Inflammatory macrophage treated with lipopolysaccharide for 4 hours (primary cell): ENCODE results near the gene PLCXD1.
"Not testable (repeated sequence)": the region's sequence is repeated elsewhere in the genome, so short reads cannot be mapped to it uniquely, and the experiment has no call there.

Experiments
- DNase-seq: peaks from one replicate; pipeline ENCODE4 v3.0.0-alpha.2; 2020

Gene PLCXD1

GRCh38 chrX:281166-281999 is at the start of gene PLCXD1:
Gene PLCXD1, plus strand, starts transcription at chrX:281381. Its CDS starts 2,807 bp downstream, at chrX:284188.
- no peak for DNase-seq

GRCh38 chrX:231637-232277 is 49.4 kb upstream of the PLCXD1 start:
- DNase-seq: not testable (repeated sequence)

- DNase-seq: not testable (repeated sequence)
These were observed 48.9 kb upstream of the PLCXD1 start for GRCh38 chrX:232278-232655.

DNA sequence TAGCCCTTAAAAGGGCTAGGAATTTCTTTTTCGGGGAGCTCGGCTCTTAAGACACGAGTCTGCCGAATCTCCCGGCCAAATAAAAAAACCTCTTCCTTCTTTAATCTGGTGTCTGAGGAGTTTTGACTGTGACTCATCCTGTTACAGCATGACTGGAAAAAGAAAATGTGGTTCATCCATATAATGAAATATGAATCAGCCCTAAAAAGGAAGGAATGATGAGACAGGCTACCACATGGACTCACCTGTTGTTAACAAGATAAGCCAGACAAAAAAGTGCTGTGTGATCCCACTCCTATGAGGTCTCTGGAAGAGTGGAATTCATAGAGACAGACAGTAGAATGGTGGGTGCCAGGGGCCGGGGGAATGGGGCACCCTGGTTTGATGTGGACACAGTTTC is 45.0 kb upstream of the PLCXD1 start:
- DNase-seq: not testable (repeated sequence)

- DNase-seq: no peak
These were observed 30.2 kb upstream of the PLCXD1 start for GRCh38 chrX:250965-251364.

GRCh38 chrX:251396-252243 is 29.6 kb upstream of the PLCXD1 start:
- DNase-seq: not testable (repeated sequence)

DNA sequence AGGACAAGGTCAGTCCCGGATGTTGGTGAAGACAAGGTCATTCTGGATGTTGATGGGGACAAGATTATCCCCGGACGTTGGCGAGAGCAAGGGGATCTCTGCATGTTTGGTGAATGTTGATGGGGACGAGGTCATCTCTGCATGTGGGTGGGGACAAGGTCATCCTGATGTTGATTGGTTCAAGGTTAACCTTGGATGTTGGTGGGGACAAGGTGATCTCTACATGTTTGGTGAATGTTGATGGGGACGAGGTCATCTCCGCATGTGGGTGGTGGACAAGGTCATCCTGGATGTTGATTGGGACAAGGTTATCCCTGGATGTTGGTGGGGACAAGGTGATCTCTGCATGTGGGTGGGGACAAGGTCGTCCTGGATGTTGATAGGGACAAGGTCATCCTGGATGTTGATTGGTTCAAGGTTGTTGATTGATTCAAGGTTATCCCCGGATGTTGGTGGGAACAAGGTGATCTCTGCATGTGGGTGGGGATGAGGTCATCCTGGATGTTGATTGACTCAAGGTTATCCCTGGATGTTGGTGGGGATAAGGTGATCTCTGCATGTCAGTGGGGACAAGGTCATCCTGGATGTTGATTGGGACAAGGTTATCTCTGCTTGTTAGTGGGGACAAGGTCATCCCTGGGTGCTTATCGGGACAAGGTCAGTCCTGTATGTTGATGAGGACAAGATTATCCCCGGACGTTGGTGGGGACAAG is 28.8 kb upstream of the PLCXD1 start:
- no peak for DNase-seq

DNA sequence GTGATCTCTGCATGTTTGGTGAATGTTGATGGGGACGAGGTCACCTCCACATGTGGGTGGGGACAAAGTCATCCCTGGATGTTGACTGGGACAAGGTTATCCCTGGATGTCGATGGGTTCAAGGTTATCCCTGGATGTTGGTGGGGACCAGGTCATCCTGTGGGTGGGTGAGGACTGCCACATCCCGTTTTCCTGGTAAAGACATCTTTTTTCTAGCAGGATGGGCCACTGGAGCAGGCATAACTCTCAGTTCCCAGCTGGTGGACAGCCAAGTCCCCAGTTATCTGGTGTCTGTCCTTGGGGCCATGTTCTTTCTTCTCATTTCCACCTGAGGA is 28.3 kb upstream of the PLCXD1 start:
- DNase-seq: no peak

DNA sequence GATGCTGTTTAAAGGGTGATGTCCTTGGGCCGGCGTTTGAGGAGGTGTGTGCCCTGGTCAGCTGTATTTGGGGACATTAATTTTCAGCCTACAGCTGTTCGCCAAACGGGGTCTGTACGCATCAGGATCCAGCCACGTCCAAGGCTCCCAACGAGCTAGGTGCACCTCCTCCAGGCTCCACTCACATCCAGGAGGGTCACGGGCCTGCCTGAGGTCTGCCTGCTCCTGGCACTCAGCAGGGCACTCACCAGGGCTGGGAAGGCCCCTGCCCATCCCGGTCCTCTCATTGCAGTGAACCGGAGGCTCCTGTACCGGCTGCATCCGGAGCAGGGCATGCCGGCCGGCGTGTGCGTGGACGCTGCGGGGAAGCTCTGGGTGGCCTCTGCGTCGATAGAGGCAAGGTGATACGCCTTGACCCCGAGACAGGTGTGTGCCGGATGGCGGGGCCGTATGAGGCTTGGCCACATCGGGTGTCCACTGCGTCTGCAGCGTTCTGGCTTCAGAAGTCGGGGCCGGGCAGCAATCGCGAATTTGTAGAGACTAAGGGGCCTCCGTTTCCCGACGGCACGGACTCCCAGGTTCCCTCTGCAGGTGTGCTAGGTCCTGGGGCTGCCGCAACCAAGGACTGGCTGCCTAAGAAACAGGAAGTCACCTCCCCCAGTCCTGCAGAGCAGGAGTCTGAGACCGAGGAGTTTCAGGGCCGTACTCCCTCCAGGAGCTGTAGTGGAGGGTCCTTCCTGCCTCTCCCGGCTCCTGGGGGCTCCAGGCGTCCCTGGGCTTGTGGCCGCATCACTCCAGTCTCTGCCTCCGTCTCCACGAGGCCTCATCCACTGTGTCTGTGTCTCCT is 27.5 kb upstream of the PLCXD1 start:
- DNase-seq: no peak

DNA sequence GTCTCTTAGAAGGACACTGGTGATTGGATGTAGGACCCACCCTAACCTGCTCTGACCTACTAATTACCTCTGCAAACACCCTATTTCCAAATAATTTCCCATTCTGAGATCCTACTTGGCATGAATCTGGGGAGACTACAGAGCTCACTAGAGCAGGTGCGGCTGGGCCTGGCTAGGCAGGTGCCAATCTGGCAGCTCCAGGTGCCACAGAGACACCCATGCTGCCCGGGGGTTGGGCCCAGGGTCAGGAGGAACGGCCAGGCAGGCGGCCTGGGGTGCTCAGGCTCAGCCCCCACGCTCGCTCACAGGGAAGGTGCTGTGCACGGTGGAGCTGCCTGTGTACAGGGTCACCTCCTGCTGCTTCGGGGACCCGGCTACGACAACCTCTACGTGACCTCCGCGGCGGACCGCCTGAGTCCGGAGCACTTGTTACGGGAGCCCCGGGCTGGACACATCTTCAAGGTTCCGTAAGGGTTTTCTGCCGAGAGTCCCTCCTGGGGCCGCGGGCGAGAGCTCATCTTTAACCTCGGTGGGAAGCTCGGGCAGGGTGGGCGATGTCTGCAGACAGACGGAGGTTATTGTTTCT is 26.5 kb upstream of the PLCXD1 start:
- no peak for DNase-seq

DNA sequence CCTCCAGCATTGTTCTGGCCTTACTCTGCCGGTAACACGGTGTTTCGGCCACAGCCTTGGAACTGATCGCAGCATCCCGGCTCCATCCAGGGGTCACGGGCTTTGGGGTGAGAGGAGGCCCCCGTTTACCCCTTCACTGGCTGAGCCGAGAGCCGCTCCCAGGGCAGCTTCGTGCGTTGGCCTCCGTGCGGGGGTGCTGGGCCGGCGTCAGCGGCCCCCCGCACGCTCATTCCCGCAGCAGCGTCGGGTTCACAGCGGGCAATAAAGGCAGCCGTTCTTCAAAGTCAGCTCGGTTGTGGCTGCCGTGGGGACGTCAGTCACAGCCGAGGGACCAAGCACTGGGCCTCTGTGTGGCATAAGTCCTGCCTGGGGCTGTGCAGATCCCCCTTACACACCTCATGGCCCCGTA is 25.3 kb upstream of the PLCXD1 start:
- DNase-seq: no peak

- DNase-seq: not testable (repeated sequence)
These were observed 24.1 kb upstream of the PLCXD1 start for GRCh38 chrX:257054-257453.

DNA sequence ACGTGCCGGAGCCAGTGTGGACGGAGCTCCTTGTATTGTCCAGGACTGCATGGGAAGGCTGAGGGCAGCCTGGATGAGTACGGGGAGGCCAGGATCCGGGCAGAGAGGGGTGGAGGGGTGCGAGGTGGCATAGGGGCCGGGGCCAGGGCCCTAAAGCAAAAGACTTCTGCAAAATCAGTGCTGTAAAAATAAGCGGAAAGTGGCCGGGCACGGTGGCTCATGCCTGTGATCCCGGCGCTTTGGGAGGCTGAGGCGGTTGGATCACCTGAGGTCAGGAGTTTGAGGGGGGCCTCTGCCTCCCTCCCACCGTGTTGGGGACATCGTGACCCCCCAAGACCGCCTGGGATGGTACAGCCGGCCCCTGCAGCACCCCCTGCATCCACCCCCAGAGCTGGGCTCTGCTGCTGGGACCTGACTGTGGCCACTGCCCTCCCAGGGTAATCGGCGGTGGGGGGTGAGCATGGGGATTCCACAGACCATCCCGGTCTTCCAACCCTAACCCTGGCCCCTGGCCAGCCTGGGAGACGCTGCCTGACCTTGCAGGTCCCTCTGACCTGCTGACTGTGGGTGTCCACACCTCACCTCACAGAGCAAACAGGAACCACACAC is 23.4 kb upstream of the PLCXD1 start:
- DNase-seq: no peak

DNA sequence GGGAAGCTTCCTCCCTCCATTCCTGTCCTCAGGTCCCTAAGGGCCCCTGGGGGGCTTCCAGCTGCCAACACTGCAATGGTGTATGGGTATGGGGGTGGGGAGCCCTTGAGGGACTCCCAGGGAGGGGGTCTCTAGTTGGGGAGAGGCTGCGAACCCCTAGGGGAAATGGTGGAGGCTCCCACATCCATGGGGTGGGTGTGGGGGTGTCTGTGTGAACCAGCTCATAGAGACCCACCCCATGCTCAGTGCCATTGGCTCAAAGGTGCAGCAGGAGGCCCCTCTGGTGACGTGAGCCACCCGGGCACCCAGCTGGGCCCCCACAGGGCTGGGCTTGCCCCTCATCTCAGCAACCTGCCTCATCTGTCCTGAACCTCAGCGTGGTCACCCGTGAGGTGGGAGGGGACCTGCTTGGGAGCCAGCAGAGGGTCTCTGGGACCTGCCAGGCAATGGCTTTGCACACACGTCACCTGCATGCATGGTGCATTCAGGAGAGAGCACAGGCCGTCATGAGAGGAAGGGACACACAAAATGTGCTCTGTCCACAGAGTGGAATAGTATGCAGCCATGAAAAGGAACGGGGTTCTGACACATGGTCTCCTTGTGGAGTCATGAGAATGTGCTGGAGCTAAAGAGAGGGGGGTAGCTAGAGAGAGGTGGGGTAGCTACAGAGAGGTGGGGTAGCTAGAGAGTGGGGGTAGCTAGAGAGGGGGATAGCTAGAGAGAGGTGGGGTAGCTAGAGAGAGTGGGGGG is 22.7 kb upstream of the PLCXD1 start:
- DNase-seq: no peak

DNA sequence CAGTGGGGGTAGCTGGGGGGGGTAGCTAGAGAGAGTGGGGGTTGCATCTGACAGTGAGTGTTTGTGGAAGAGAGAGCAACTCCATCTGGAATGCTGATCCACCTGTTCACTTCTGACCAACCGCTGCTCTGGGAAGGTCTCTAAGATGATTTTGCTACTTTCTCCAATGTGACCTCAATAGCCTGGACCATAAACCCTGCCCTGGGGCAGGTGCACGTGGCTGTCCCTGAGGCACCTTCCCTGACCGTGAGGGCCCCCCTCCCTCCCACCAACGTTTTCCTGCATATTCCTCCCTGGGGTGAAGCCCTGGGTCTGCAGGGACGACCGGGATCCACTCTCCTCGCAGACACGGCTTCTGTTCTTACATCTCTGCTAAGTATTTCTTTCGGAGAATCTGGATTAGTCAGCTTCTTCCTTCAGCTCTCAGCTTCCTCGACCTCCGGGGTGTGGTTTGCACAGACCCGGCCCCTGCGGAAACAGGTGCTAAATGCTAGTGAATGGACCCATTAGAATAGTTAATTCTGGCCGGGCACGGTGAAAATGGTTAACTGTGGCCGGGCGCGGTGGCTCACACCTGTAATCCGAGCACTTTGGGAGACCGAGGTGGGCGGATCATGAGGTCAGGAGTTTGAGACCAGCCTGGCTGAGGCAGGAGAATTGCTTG is 21.4 kb upstream of the PLCXD1 start:
- no peak for DNase-seq

- DNase-seq: no peak
These were observed 19.8 kb upstream of the PLCXD1 start for GRCh38 chrX:261167-261918.

DNA sequence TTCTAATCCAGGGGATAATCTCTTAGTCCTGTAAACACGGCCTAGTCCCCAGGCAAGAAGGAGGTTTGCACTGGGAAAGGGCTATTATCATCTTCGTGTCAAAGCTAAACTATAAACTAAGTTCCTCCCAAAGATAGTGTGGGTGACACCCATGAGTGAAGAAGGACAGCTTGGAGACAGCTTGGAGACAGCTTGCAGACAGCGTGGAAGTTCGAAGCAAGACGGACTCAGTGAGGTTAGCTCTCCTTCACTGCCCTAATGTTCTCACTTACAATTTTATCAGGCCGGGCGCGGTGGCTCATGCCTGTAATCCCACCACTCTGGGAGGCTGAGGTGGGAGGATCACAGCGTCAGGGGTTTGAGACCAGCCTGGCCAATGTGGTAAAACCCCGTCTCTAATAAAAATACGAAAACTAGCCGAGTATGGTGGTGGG is 19.2 kb upstream of the PLCXD1 start:
- no peak for DNase-seq

DNA sequence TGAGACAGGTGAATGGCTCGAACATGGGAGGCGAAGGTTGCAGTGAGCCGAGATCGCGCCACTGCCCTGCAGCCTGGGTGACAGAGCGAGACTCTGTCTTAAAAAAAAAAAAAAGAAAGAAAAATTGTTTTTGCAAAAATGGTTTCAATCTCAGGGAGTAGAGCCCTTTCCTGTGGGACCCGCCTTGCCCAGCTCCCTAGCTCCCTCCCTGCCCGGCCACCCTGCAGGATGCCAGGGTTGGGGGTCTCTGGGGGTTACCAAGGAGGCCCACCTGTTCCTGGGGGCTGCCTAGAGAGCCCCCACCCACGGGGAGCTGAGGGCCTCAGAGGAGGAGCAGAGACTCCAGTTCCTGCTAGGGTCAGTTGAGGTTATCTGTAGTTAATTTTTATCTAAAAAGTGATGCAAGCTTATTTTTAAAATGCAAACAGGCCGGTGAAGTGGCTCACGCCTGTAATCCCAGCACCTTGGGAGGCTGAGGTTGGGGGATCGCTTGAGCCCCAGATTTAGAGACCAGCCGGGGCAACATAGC is 18.7 kb upstream of the PLCXD1 start:
- DNase-seq: no peak

DNA sequence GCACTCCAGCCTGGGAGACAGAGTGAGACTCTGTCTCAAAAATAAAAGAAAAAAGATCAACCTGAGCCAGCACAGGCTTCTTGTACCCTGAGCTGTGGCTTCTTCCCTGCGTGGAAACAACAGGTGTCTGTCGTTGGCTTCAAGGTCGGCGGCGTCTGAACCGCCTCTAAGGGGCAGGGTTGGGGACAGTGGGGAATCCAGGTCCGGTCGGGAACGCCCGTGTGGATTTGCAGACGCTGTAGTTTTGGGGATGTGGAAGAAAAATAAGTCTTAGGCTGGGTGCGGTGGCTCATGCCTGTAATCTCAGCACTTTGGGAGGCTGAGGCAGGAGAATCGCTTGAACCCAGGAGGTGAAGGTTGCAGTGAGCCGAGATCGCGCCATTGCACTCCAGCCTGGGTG is 17.2 kb upstream of the PLCXD1 start:
- not testable (repeated sequence) for DNase-seq
